Left lung (tissue), 10 donors: ENCODE results near the gene PTPRD. TPM values are rescaled to one million over a fixed set of nuclear protein-coding genes. Genes with fewer than 3 reads are reported as not detected.

Experiments used
- ATAC-seq: fragments of 200-7000 bp; cut with Tn5 transposase; one replicate; pipeline ENCODE4 v1.9.1; 2020; ENCODE audit warnings: moderate library complexity
- DNase-seq, 4 donors: peaks; one replicate each; pipeline ENCODE4 v3.0.0-alpha.2; 2013 to 2020
- H3K27ac ChIP-seq, 2 donors: fragments of 200-600 bp; sonication (generic) in 1 of 2; one replicate each; pipeline versions ENCODE4 v1.5.0 to v1.8.0; 2020 to 2021
- H3K27me3 ChIP-seq, 2 donors: fragments of 200-600 bp; sonication (generic) in 1 of 2; one replicate each; pipeline versions ENCODE4 v1.5.0 to v1.8.0; 2020 to 2021
- H3K36me3 ChIP-seq, 2 donors: fragments of 200-600 bp; sonication (generic) in 1 of 2; one replicate each; pipeline versions ENCODE4 v1.5.0 to v1.8.0; 2020 to 2021
- H3K4me1 ChIP-seq, 2 donors: fragments of 200-600 bp; one replicate each; pipeline ENCODE4 v1.8.0; 2021
- H3K4me3 ChIP-seq, 2 donors: fragments of 200-600 bp; sonication (generic) in 1 of 2; one replicate each; pipeline versions ENCODE4 v1.5.0 to v1.8.0; 2020 to 2021; ENCODE audit warnings: mild to moderate bottlenecking in 1 of 2
- H3K9me3 ChIP-seq, 2 donors: fragments of 200-600 bp; sonication (generic) in 1 of 2; one replicate each; pipeline versions ENCODE4 v1.5.0 to v1.8.0; 2020 to 2021
- intact Hi-C, 2 donors: fragments of 100-400 bp; cut with DNase I; formaldehyde crosslinking; loops; one replicate each; pipeline versions ENCODE4 v1.11.2 to v1.14.2; 2022
- polyA plus RNA-seq, 6 donors: library from polyadenylated mRNA; unstranded; fragments of 120-200 nt; gene quantifications; one replicate each; pipeline ENCODE4 v1.2.1, GENCODE V29; 2013; ENCODE audit not compliant: insufficient read length in 6 of 6
- total RNA-seq, 2 donors: library from RNA; stranded (reverse); fragmentation: NEBNext Ultra II Directional; extraction: Animal tissue kit (Norgen Biotek cat#: 25700); gene quantifications; one replicate each; pipeline ENCODE4 v1.2.1, GENCODE V29; 2021
- TF ChIP-seq, protein P1 (sequence below), 2 donors: fragments of 200-600 bp; sonication (generic) in 1 of 2; IDR thresholded peaks; one replicate each; pipeline versions ENCODE4 v1.5.0 to v1.8.0; 2021; ENCODE audit warnings: antibody characterized with exemption in 2 of 2
- donor health status: DM: no; HTN: yes; CAD: no.
- donor health status: DM: no; HTN: no; CAD: no.

PTPRD gene
- total and polyA plus RNA-seq, 8 donors: 24.2 to 167 (median 139) TPM

DNA sequence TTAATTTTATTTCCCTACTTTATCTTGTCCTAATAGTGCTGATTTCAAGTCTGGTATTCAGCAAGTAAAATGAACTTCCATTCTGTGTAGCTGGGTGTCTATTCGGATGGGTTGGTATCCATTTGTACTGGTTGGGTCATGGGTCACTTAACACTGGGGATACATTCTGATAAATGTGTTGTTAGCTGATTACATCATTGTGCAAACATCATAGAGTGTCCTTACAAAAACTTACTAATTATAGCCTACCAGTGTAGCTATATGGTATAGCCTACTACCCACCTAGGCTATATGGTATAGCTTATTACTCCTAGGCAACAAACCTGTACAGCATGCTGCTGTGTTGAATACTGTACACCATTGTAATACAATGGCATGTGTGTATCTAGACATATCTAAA lies 1439.5 kb downstream of the PTPRD start:
- intact Hi-C loops: no loop called here

DNA sequence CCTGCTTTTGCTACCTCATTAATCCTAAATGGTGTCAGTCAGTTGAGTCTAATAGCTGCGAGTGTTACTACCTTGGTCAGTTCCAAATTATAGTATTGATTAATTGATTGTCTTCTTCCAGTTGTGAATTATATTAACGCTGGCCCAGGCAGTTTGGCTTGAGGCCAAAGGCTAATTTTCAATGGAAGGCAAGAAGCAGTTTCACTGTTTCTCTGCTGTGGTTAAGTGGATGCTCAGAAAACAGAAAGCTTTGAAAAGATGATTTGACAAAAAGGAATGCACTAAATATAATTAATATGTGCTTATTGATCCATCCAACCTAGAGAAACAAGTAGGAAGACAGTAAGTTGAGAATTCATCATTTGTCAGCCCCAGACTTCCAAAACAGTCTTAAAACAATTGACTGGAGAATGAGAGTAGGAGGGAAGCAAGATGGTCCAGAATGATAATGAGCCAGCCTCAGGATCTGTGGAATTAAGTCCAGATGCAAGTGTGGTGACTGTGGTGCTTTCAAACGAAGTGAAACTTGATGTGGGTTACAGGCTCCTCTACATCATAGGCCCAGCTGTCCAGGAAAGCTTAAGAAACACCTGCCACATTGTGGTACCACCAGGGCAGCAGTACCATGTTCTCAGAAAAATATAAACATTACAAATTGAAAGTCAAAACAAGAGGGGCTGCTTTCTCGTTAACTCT lies 1442.2 kb downstream of the PTPRD start:
- Histone ChIP-seq H3K27me3 (no peaks in the 10 kb centered on the region), H3K27ac (no peak overlapping the region), H3K9me3 (no peaks in the 10 kb centered on the region), H3K4me1 (no peaks in the 10 kb centered on the region), H3K36me3 (no peaks in the 10 kb centered on the region), H3K4me3 (no peak overlapping the region)
- TF ChIP-seq, protein P1, sequence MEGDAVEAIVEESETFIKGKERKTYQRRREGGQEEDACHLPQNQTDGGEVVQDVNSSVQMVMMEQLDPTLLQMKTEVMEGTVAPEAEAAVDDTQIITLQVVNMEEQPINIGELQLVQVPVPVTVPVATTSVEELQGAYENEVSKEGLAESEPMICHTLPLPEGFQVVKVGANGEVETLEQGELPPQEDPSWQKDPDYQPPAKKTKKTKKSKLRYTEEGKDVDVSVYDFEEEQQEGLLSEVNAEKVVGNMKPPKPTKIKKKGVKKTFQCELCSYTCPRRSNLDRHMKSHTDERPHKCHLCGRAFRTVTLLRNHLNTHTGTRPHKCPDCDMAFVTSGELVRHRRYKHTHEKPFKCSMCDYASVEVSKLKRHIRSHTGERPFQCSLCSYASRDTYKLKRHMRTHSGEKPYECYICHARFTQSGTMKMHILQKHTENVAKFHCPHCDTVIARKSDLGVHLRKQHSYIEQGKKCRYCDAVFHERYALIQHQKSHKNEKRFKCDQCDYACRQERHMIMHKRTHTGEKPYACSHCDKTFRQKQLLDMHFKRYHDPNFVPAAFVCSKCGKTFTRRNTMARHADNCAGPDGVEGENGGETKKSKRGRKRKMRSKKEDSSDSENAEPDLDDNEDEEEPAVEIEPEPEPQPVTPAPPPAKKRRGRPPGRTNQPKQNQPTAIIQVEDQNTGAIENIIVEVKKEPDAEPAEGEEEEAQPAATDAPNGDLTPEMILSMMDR (IDR thresholded peaks at IDR 0.05): no peak
- intact Hi-C loops: no loop called here
- ATAC-seq (no peak), DNase-seq (no peak)

More for the DNA sequence above, 1439.5 kb downstream of the PTPRD start:
- Histone ChIP-seq H3K27ac (no peak overlapping the region), H3K27me3 (no peaks in the 10 kb centered on the region), H3K4me3 (no peak overlapping the region), H3K4me1 (no peaks in the 10 kb centered on the region), H3K9me3 (no peaks in the 10 kb centered on the region), H3K36me3 (no peaks in the 10 kb centered on the region)
- ATAC-seq (no peak), DNase-seq (no peak)
- TF ChIP-seq, protein P1 (IDR thresholded peaks at IDR 0.05): no peak

GRCh38 chr9:9142001-9142400 lies 1470.8 kb downstream of the PTPRD start:
- Histone ChIP-seq H3K4me3 (no peak overlapping the region), H3K27me3 (no peaks in the 10 kb centered on the region), H3K27ac (no peak overlapping the region), H3K9me3 (peaks cover 0 to 3% of the 10 kb centered on the region in 2 donors), H3K36me3 (no peaks in the 10 kb centered on the region), H3K4me1 (no peaks in the 10 kb centered on the region)
- TF ChIP-seq, protein P1 (IDR thresholded peaks at IDR 0.05): no peak
- ATAC-seq: no peak
- DNase-seq: no peak
- intact Hi-C loops: no loop called here

DNA sequence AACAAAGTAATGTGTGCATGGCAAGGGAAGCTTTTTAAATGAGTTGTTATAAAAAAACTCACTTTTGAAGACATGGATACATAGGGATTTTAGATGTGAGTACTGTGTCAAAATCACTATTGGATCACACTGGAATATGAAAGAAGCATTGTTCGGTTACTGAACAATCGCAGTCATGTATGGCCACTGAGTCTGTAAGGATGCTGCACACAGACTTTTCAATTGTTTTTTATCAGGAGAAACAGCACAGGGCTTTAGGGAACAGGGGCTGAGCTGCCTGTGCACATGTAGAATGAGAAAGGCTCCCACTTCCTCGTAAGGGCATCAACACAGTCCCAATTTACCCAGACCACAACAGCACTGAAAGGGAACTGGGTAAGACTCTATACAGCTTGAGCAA lies 1479.3 kb downstream of the PTPRD start:
- no peak for ATAC-seq
- no peak overlapping the region for H3K27ac ChIP-seq
- no peaks in the 10 kb centered on the region for H3K27me3 ChIP-seq
- no peaks in the 10 kb centered on the region for H3K9me3 ChIP-seq
- no peak for DNase-seq
- intact Hi-C loops: no loop called here
- TF ChIP-seq, protein P1 (IDR thresholded peaks at IDR 0.05): no peak
- no peaks in the 10 kb centered on the region for H3K36me3 ChIP-seq
- H3K4me3 ChIP-seq: no peak overlapping the region
- no peaks in the 10 kb centered on the region for H3K4me1 ChIP-seq

DNA sequence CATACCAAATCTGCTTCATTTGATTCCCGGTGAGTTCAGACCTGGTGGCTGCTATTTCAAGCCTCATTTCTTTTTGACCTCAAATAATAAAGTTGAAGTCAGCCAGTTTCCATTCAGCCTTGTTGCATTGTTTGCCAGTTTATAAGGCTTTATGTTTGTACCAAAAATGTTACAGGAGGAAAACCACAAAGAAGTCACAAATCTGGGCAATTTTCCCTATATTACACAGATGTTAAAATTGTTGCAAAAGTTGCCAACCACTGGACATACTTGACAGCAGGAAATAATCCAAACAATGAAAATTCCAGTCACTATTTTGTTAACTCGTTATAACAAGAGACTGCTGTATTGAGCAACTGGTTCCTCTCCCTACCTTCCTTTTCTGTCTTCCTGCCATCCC lies 1488.2 kb downstream of the PTPRD start:
- no peaks in the 10 kb centered on the region for H3K27me3 ChIP-seq
- intact Hi-C loops: no loop called here
- H3K9me3 ChIP-seq: no peaks in the 10 kb centered on the region
- no peak overlapping the region for H3K27ac ChIP-seq
- H3K4me3 ChIP-seq: no peak overlapping the region
- H3K36me3 ChIP-seq: no peaks in the 10 kb centered on the region
- TF ChIP-seq, protein P1 (IDR thresholded peaks at IDR 0.05): no peak
- DNase-seq (peak in 1 of 4 donors; percentile 2), ATAC-seq (no peak)
- no peaks in the 10 kb centered on the region for H3K4me1 ChIP-seq
